Osteoblast (primary cell): ENCODE data around the gene ACVR1. TPM values are rescaled to one million over a fixed set of nuclear protein-coding genes. Genes with fewer than 3 reads are reported as not detected.

ENCODE experiments used
- DNase-seq: peaks from one replicate; pipeline ENCODE4 v3.0.0; 2011; ENCODE audit warnings: low spot score, mixed read lengths; ENCODE audit not compliant: insufficient read length; ENCODE audit errors: missing footprints
- H2AFZ ChIP-seq: 2 replicates; pipeline ENCODE4 v1.6.0; 2011; ENCODE audit warnings: mild to moderate bottlenecking, low read length
- H3K27ac ChIP-seq: 2 replicates; pipeline ENCODE4 v1.5.1; 2011; ENCODE audit warnings: mild to moderate bottlenecking, low read depth, low read length, moderate library complexity
- H3K27me3 ChIP-seq: 2 replicates; pipeline ENCODE4 v1.6.0; 2012; ENCODE audit warnings: mild to moderate bottlenecking, control low read depth, inconsistent platforms, low read length, moderate library complexity; ENCODE audit not compliant: insufficient read depth
- H3K36me3 ChIP-seq: 2 replicates; pipeline ENCODE4 v1.5.1; 2011; ENCODE audit warnings: mild to moderate bottlenecking, low read length, control low read depth, moderate library complexity; ENCODE audit not compliant: insufficient read depth
- H3K4me1 ChIP-seq: 2 replicates; pipeline ENCODE4 v1.5.1; 2011; ENCODE audit warnings: mild to moderate bottlenecking, low read length, control low read depth, moderate library complexity; ENCODE audit not compliant: insufficient read depth
- H3K4me2 ChIP-seq: 2 replicates; pipeline ENCODE4 v1.6.0; 2011; ENCODE audit warnings: mild to moderate bottlenecking, low read length; ENCODE audit not compliant: insufficient read depth
- H3K4me3 ChIP-seq: fragments of 200-600 bp; sonication (generic); 3 replicates; pipeline ENCODE4 v1.5.1; 2012; ENCODE audit warnings: mild to moderate bottlenecking, low read length, inconsistent platforms; ENCODE audit not compliant: insufficient read depth
- H3K79me2 ChIP-seq: 2 replicates; pipeline ENCODE4 v1.6.0; 2012; ENCODE audit warnings: mild to moderate bottlenecking, low read length, control low read depth, inconsistent platforms; ENCODE audit not compliant: insufficient read depth
- H3K9me3 ChIP-seq: 2 replicates; pipeline ENCODE4 v1.5.1; 2011; ENCODE audit warnings: low read depth, low read length, control low read depth
- H4K20me1 ChIP-seq: 2 replicates; pipeline ENCODE4 v1.6.0; 2012; ENCODE audit warnings: mild to moderate bottlenecking, low read length, control low read depth; ENCODE audit not compliant: insufficient read depth
- CTCF ChIP-seq: IDR thresholded peaks from 2 replicates; pipeline ENCODE4 v1.5.1; 2011; ENCODE audit warnings: mild to moderate bottlenecking, low read depth, low read length, moderate library complexity; ENCODE audit errors: extremely low read depth
- total RNA-seq: library from RNA; depleted of rRNA; stranded (reverse); fragments of >200 nt; gene quantifications from 2 replicates; pipeline ENCODE4 v1.2.3, GENCODE V29; 2012

The ACVR1 gene
- total RNA-seq, 1 donor: 52.5 TPM

GRCh38 chr2:157900203-157900602 is 24.1 kb upstream of the ACVR1 start:
- no peak for TF ChIP-seq CTCF
- Histone ChIP-seq H3K4me2 (no peak overlapping the region), H4K20me1 (no peaks in the 10 kb centered on the region), H3K79me2 (no peaks in the 10 kb centered on the region), H3K4me3 (no peak overlapping the region), H3K27me3 (no peaks in the 10 kb centered on the region), H3K4me1 (peaks cover 16% of the 10 kb centered on the region), H3K27ac (no peak overlapping the region), H3K9me3 (no peaks in the 10 kb centered on the region), H2AFZ (no peak overlapping the region), H3K36me3 (no peaks in the 10 kb centered on the region)
- DNase-seq: no peak

- Histone ChIP-seq H2AFZ (no peak overlapping the region), H3K4me3 (no peak overlapping the region), H3K36me3 (no peaks in the 10 kb centered on the region), H3K4me1 (peaks cover 22% of the 10 kb centered on the region), H3K9me3 (no peaks in the 10 kb centered on the region), H3K4me2 (no peak overlapping the region), H3K27me3 (no peaks in the 10 kb centered on the region), H3K27ac (no peak overlapping the region), H4K20me1 (no peaks in the 10 kb centered on the region), H3K79me2 (no peaks in the 10 kb centered on the region)
- no peak for DNase-seq
- TF ChIP-seq CTCF: no peak
Observed at GRCh38 chr2:157899125-157899839, 23.2 kb upstream of the ACVR1 start.

GRCh38 chr2:157898591-157898996 is 22.5 kb upstream of the ACVR1 start:
- Histone ChIP-seq H3K79me2 (no peaks in the 10 kb centered on the region), H3K4me3 (no peak overlapping the region), H3K9me3 (no peaks in the 10 kb centered on the region), H3K4me1 (peaks cover 21% of the 10 kb centered on the region), H4K20me1 (no peaks in the 10 kb centered on the region), H3K4me2 (no peak overlapping the region), H3K36me3 (no peaks in the 10 kb centered on the region), H3K27me3 (no peaks in the 10 kb centered on the region), H3K27ac (no peak overlapping the region), H2AFZ (no peak overlapping the region)
- TF ChIP-seq CTCF: no peak
- peak; percentile 72 for DNase-seq

GRCh38 chr2:157897106-157897971 is 21.2 kb upstream of the ACVR1 start:
- no peak overlapping the region for H3K27ac ChIP-seq
- H3K36me3 ChIP-seq: no peaks in the 10 kb centered on the region
- H2AFZ ChIP-seq: no peak overlapping the region
- H3K79me2 ChIP-seq: no peaks in the 10 kb centered on the region
- peaks cover 11% of the 10 kb centered on the region for H3K4me1 ChIP-seq
- H3K4me2 ChIP-seq: no peak overlapping the region
- no peaks in the 10 kb centered on the region for H3K27me3 ChIP-seq
- H4K20me1 ChIP-seq: no peaks in the 10 kb centered on the region
- TF ChIP-seq CTCF: no peak
- H3K9me3 ChIP-seq: no peaks in the 10 kb centered on the region
- DNase-seq: no peak
- H3K4me3 ChIP-seq: no peak overlapping the region
